ENCODE measurements around the gene CCDC90B.
"Not testable (repeated sequence)": the region's sequence is repeated elsewhere in the genome, so short reads cannot be mapped to it uniquely, and the experiment has no call there.

DNA sequence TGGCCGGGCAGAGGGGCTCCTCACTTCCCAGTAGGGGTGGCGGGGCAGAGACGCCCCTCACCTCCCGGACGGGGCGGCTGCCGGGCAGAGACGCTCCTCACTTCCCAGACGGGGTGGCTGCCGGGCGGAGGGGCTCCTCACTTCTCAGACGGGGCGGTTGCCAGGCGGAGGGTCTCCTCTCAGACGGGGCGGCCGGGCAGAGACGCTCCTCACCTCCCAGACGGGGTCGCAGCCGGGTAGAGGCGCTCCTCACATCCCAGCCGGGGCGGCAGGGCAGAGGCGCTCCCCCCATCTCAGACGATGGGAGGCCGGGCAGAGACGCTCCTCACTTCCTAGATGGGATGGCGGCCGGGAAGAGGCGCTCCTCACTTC is 30.7 kb upstream of the CCDC90B start:
- TF ChIP-seq CSDC2 (CRISPR knock-in tag; IDR thresholded peaks at IDR 0.05); GLIS3 (CRISPR knock-in tag; IDR thresholded peaks at IDR 0.05); ARNTL (CRISPR knock-in tag; IDR thresholded peaks at IDR 0.05; ENCODE audit: borderline replicate concordance, low read depth); ZFP30 (CRISPR knock-in tag; IDR thresholded peaks at IDR 0.05); PPARA (CRISPR knock-in tag; IDR thresholded peaks at IDR 0.05; ENCODE audit: borderline replicate concordance); TOX (CRISPR knock-in tag; IDR thresholded peaks at IDR 0.05; ENCODE audit: borderline replicate concordance); BACH2 (CRISPR knock-in tag; IDR thresholded peaks at IDR 0.05; ENCODE audit: borderline replicate concordance): not testable (repeated sequence)
- TF ChIP-seq, protein P1, sequence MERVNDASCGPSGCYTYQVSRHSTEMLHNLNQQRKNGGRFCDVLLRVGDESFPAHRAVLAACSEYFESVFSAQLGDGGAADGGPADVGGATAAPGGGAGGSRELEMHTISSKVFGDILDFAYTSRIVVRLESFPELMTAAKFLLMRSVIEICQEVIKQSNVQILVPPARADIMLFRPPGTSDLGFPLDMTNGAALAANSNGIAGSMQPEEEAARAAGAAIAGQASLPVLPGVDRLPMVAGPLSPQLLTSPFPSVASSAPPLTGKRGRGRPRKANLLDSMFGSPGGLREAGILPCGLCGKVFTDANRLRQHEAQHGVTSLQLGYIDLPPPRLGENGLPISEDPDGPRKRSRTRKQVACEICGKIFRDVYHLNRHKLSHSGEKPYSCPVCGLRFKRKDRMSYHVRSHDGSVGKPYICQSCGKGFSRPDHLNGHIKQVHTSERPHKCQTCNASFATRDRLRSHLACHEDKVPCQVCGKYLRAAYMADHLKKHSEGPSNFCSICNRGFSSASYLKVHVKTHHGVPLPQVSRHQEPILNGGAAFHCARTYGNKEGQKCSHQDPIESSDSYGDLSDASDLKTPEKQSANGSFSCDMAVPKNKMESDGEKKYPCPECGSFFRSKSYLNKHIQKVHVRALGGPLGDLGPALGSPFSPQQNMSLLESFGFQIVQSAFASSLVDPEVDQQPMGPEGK (CRISPR knock-in tag; IDR thresholded peaks at IDR 0.05; ENCODE audit: borderline replicate concordance): not testable (repeated sequence)
